Activated T-helper 9 cell treated with anti-CD3 and anti-CD28 coated beads, Interleukin-2, amount 50 U/mL, for 16 hours (primary cell): Measurements from ENCODE around the gene DCHS2.

ENCODE experiments used
- DNase-seq: peaks from one replicate; pipeline ENCODE4 v3.0.0-alpha.2; 2020; ENCODE audit warnings: low read depth

Gene DCHS2

DNA sequence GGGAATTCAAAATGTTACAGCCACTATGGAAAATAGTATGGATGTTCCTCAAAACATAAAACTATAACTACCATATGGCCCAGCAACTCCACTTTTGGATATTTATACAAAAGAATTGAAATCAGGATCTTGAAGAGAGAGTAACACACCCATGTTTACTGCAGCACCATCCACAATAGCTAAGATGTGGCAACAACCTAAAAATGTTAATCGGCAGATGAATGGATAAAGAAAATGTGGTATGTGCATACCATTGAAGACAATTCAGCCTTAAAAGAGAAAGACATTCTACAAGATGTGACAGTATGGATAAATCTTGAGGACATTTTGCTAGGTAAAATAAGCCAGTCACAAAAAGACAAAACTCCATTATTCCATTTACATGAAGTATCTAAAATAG is 171.9 kb downstream of the DCHS2 start:
- DNase-seq: no peak

DNA sequence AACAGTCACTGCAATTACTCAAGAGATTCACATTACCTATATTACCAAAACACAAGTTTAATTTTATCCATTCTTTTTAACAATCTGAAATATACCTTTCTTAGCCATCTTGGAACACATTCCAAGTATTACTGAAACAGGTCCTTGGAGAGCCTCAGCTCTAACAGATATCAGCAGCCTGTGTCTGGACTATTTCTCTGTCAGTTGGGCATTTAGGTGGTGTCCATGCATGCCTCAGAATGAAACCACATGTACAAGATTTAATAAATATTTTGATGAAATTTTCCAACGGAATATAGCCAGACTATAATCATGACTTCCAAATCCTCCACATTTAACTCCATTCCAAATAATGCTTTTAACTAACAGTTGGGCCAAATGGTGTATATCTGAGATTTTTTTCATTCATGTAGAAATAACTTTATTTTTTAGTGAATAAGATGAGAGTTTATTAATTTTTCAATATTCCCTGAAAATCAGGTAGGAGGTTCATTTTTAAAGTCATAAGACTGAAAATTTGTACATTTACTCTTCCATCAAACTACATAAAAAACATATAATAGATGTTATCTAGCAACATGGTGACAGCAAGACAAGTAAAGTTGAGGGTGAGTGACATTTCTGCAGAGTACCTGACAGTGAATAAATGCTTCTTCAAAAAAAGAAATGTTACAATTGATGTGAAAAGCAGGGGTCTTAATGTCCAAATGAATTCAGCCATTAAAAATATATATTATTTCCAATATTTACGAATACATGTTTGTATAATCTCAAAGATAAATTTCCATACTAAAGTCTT is 174.2 kb downstream of the DCHS2 start:
- no peak for DNase-seq

DNA sequence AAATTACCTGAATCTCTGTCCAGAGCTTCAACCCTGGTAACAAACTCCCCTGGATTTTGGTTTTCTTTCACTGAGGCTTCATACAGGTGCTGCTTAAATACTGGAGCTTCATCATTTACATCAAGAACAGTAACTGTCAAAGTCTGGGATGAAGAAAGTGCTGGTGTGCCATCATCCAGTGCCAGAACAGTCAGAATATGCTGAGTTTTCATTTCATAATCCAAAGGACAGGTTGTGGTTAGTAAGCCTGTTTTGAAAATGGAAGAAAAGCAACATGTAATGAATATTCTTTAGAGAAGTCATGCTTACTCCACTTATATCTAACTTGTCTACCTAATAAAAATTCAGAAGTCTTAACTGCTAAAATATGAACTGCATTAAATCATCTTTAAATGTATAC is 175.9 kb downstream of the DCHS2 start:
- no peak for DNase-seq

DNA sequence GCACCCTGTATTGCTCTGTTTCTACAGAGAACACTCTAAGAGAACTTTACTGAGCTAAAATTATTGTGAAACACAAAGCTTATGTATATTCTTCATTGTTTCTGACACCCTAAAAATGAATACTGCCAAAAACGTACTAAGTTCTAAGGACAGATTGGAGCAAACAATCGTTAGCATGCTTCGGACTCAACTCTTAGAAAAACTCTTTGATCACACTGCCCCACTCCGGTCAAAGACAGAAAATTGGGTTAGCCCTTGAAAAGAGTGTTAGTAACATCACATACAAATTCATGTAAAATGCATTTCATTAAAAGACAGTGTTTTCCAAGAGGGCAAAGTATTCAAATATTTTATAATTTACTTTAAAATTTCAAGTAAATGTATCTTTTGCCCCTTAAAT is 177.4 kb downstream of the DCHS2 start:
- DNase-seq: no peak

DNA sequence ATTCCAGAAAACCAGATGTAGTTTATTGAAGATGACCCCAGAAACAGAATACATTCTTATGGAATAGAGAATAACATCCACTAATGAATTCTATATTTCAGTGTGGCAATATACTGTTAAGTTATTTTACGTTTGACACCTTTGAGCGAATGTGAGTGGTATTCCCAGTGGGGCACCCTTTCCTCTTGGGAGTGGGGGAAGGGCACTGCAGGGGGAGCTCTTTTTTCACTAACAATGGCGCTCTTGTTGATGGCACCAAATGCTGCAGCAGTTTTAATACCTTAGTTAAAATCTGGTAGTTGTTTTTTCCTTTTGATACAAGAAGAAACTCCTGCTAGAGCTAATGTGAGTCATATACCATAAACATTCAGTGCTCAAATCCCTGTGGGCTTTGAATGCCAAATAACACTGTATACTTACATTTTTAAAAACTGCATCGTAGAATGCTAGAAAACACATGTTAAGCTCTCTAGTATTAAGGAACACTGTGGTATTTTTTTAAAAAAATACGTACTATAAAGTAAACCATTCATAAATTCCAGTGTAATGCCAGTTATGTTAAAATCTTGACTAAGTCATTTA is 178.5 kb downstream of the DCHS2 start:
- DNase-seq: no peak

DNA sequence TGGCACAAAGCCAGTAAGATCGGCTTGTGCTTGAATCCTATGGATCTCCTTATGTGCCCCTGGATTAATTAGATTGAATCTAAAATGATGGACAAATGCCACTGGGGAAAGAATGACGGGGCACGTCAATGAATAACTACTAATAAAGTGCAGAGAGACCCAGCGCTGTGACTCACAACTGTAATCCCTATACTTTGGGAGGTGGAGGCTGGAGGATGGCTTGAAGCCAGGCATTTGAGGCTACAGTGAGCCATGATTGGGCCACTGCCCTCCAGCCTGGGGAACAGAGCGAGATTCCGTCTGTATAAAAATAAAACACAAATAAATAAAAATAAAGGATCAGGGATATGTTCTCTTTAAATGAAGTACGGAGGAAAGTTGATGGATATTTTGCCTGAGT is 179.4 kb downstream of the DCHS2 start:
- no peak for DNase-seq

GRCh38 chr4:154310578-154310977 is 181.0 kb downstream of the DCHS2 start:
- no peak for DNase-seq

DNA sequence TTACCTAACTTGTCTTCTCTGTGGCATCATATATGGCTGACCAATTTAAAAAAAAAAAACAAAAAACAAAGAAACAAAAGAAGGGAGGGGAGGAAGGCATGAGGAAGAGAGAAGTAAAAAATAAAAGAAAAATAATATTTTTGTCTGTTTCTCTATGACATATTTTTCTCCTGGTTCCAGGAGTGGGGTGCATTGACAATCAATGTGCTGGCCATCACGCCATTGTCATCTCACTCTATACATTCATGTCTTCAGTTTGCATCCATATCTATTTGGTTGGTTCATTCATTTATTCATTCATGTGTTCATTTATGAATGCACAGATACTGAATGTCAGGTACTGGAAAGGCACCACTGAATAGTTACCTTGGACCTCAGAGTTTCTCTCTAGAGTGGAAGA is 183.4 kb downstream of the DCHS2 start:
- no peak for DNase-seq

GRCh38 chr4:154307451-154307850 is 184.1 kb downstream of the DCHS2 start:
- DNase-seq: no peak

- no peak for DNase-seq
Observed at GRCh38 chr4:154305616-154306015, 186.0 kb downstream of the DCHS2 start.

GRCh38 chr4:154304679-154305078 is 186.9 kb downstream of the DCHS2 start:
- no peak for DNase-seq

DNA sequence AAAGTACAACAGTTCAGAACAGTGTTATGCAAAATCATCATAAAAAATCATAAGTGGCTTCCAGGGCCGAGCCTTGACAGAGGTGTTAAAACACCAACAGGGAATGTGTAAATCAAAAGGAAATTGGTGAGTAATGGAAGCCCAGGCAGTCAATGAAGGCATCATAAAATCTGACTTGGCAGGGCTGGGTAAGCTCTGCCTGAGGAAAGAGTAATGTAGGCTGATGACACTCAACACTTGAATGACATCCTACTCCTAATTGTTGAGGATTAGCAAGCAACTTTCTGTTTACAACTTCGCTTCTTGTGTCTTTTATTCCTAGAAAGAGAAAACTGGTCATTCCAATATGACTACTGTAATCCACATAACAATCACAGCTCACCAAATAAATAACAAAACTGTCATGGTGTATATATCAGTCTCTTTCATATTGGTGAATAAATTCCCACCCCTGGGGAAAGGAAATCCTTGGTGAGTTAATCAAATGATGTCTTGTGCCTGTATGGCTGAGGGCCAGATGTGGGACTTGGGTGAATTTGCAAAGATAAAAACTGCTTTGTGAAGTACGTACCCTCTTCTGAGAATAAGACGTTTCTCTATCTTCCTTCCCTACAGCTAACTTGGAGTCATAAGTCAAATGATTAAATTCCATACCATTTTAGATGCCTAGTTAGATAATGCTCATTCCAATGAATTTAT is 196.8 kb downstream of the DCHS2 start:
- no peak for DNase-seq

GRCh38 chr4:154293427-154293826 is 198.2 kb downstream of the DCHS2 start:
- DNase-seq: no peak

GRCh38 chr4:154292589-154292988 is 199.0 kb downstream of the DCHS2 start:
- no peak for DNase-seq

DNA sequence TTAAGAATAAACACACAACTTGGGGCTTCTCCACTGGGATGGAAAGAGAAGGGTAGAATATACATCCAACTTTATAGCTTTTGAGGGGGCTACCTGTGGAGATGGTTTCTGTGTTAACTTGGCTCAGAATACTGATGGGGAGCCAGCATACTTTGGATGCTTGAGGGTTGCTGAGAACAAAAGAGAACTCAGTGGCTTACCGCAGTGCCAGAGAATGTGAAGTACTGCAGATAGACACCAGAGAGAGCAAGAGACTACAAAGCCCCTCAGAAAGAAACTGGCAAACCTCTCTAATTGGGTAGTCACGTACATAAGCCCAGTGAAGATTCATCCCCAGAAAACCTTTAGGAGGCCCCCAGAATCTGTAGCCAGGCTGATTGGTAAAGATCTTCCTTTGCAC is 214.4 kb downstream of the DCHS2 start:
- no peak for DNase-seq

GRCh38 chr4:154276496-154276895 is 215.1 kb downstream of the DCHS2 start:
- no peak for DNase-seq

GRCh38 chr4:154254999-154255398 is 236.6 kb downstream of the DCHS2 start:
- DNase-seq: no peak

DNA sequence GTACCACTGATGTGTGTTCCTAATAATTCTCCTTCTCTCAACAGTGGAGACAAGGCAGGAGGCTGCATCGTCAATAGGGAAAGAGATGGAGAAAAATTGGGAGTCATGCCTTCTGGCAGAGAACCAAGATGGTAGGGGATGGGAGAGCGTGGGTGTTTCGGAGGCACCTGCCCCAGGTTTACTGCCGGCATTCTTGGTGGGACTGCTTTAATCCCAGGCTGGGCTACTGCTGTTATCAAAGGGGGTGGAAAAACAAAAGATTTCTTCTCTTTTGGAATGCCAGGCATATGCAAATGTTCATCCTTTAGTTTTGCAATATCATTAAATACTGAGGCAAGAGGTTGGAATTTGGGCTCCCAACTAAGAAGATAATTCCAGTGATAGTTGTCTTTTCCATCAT is 257.0 kb downstream of the DCHS2 start:
- DNase-seq: no peak

DNA sequence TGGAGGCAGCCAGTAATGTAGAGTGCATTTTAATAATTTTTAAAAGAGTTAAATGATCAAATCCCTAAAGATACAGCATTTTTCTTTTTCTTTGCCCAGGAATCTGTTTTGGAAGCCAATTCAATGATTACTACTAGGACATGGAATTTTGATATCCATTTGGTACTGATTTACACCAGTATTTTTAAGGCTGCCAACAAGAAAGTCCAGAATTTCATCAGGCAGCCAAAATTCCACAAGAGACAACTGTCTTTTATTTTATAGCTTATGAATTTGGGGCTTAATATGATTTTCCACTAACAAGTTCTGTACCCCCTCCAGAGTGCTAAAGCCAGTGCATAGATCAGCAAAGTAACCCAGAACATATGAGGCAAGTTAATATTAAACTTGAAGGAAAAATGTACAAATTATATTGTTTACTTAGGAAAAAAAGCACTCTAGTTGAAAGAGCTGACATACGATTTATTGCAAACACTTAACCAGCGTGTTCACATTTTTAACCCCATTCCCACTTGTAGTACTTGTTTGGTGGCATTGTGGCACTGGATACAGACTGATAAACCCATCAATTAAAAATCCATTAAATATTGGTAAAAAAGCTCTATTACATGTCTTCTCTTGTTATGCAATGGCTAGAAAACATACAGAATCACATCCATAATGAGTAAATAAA is 259.7 kb downstream of the DCHS2 start:
- DNase-seq: no peak

DNA sequence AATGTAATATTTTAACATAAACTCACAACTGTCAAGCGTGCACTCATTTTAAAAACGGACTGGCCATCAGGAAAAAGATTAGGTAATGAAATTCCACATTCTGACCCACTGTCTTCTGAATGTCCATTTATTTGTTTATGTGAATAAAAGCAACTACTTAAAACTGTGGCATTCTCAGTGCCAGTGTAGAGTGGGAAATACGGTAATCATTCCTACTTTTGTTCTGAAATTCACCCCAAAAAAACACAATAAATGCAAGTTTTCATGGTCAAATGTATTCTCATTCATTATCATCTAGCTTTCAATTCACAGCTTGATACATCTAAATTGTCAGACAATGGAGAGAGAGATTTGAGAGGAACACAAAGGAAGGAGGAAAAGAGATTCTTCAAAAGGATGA is 260.9 kb downstream of the DCHS2 start:
- DNase-seq: no peak

GRCh38 chr4:154230091-154230490 is 261.5 kb downstream of the DCHS2 start:
- no peak for DNase-seq

GRCh38 chr4:154222875-154223274 is 268.7 kb downstream of the DCHS2 start:
- DNase-seq: no peak

DNA sequence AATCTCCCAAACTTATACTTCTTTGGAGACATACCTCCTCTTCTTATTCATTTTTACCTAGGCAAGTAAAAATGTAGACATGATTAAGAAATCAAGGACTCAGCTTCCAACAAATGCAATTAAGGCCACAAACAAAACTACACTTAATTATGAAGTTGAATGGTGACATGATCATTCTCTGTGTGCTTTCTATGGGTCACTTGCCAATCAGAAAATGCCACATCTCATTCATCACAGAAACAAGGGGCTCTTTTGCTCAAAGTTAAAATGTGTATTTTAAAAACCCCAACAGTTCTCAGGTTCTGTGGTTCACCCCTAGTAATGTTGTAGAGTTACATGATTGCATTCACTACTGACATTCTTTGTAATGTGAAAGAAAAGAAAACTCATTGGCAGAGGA is 273.5 kb downstream of the DCHS2 start:
- no peak for DNase-seq
